GM19351 (cell line): ENCODE data around the gene MACROH2A2.
"Not testable (repeated sequence)": the region's sequence is repeated elsewhere in the genome, so short reads cannot be mapped to it uniquely, and the experiment has no call there.

Experiments
- ATAC-seq: cut with Tn5 transposase; IDR thresholded peaks from one replicate; pipeline ENCODE4 v1.9.1; 2021; ENCODE audit warnings: mild to moderate bottlenecking, moderate library complexity; ENCODE audit not compliant: unreplicated experiment

MACROH2A2 gene

DNA sequence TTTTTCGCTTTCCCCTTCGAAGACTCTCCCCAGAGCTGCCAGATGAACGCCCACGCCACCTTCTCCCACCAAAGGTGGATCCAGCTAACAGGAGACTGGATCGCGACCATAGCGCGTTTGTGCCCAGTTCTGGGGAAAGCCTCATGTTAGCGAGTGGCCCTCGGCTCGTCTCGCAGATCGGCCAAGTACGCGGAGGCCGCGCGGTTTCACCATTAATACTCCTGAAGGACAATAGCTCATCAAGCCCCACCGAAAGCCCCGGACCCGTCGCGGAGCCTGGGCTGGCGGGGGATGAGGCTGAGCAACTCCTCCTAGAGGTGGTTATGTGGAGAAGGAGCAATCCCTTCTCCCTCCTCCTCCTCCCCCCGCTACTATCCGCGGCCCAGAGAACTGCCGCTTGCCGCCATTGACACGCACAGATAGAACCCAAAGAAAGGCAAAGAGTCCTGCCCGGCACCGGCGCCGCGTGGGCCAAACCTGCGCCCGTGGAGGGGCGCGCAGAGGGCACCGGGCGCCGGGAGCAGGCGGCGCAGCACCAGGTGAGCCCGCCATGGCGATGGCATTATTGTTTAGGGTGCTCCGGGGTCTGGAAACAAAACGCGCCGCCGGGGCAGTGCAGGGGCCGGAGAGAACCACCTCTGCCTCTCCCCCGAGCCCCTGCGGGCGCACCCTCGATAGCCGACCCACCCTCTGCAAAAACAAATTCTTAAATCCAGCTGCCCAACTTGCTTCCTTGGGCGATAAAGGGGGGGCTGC is at the start of gene MACROH2A2:
Gene MACROH2A2 (plus strand): TSS at position 385 of the 756 bp plus-strand sequence. CDS start 22,813 bp downstream, outside the sequence.
- no peak for ATAC-seq

- no peak for ATAC-seq
Measured at GRCh38 chr10:70007116-70007820, 45.4 kb upstream of the MACROH2A2 start.

GRCh38 chr10:70031215-70031614 is 21.4 kb upstream of the MACROH2A2 start:
- no peak for ATAC-seq

DNA sequence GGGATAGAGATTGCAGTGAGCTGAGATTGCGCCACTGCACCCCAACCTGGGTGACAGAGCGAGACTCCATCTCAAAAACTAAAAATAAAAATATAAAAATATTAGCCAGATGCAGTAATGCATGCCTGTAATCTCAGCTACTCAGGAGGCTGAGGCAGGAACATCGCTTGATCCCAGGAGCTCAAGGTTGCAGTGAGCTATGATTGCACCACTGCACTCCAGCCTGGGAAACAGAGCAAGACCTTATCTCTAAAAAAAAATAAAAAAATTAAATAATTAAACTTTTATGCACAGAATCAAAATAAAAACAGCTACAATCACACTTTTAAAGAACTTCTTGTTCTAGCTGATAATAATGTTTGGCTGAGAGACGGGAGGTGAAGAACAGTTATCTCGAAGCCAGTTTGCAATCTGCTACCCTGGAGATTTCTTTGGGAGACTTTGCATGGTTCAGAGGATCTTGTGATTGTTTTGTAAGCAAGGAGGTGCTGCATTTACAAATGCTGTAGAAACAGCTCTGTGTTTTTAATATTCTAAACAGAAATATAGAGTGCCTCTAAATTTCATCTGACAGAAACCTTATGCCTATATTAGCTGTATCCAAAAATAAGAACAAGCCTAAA is 19.9 kb upstream of the MACROH2A2 start:
- ATAC-seq, result no peak

- no peak for ATAC-seq
Measured at GRCh38 chr10:70034232-70034631, 18.4 kb upstream of the MACROH2A2 start.

DNA sequence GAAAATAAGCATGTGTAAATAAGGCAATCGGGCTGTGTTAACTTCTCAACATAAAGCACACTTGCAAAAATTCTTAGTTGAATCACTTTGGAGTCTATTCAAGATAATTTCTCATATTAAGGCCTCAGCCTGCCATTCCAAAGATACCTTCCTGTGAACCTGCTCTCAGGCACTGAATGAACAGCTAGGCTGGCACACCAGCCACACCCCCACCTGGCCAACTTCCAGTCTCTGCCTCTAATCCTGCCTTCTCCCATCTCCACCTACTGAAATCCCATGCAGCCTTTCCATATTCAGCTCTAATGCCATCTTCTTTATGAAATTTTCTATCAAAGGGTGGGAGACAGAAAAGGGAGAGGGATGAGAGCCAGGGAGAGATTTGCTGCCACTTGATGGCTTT is 17.1 kb upstream of the MACROH2A2 start:
- ATAC-seq, result no peak

- no peak for ATAC-seq
Measured at GRCh38 chr10:70038923-70039322, 13.7 kb upstream of the MACROH2A2 start.

DNA sequence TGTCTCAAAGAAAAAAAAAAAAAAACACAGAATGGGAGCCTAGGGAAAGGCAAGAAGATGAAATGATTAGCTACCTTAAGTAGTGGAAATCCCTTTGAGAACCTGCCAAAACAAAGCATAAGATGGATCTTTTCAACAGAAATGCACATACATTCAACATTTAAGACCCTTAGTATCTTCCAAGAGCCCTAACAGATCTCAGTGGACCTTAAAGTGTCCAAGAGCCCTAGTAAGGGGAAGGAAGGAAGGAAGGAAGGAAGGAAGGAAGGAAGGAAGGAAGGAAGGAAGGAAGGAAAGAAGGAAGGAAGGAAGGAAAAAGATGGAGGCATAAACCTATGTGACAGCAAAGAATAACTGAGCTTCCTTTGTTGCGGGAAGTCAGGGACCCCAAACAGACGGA is 11.6 kb upstream of the MACROH2A2 start:
- no peak for ATAC-seq

DNA sequence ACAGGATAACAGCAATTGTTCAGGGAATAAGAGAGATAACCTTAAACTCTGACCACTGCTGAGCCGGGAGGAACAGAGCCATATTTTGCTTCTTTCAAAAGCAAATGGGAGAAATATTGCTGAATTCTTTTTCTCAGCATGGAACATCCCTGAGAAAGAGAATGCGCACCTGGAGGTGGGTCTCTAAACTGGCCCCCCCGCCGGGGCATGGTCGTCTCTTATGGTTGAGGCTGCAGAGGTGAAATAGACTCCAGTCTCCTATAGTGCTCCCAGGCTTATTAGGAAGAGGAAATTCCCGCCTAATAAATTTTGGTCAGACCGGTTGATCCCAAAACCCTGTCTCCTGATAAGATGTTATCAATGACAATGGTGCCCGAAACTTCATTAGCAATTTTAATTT is 10.9 kb upstream of the MACROH2A2 start:
- not testable (repeated sequence) for ATAC-seq

DNA sequence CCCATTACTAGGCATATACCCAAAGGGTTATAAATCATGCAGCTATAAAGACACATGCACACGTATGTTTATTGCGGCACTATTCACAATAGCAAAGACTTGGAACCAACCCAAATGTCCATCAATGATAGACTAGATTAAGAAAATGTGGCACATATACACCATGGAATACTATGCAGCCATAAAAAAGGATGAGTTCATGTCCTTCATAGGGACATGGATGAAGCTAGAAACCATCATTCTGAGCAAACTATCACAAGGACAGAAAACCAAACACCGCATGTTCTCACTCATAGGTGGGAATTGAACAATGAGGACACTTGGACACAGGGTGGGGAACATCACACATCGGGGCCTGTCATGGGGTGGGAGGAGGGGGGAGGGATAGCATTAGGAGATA is 5.6 kb upstream of the MACROH2A2 start:
- not testable (repeated sequence) for ATAC-seq

- no peak for ATAC-seq
Measured at GRCh38 chr10:70048030-70048723, 4.5 kb upstream of the MACROH2A2 start.

- ATAC-seq, result no peak
Measured at GRCh38 chr10:70051848-70052247, 798 bp upstream of the MACROH2A2 start.

DNA sequence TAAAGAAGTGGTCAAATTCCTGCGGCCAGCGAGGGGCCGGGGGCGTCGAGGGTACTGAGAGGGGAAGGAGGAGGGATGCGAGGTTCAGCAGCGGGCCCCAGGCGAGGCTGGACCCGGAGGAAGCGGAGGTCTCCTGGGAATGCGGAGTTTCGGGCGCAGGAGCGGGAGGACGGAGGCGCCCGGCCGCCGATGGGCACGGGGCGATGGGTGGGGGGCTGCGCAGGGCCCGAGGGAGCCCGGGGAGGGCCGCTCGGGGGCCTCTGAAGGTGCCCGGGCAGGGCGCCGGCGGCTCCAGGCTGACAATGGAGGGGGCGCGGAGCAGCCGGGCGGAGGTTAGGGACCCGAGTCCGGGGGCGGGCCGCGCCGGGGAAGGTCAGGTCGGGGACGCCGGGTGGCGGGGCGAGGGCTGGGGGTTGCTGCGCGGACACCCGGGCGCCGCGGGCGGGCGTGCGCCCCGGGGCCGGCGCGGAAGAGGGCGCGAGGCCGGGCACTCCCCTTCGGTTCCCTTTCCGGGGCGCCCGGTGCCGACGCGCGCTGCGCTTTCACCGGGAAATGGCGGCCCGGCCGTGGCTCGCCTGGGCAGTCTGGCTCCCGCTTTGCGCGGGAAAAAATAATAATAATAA is 683 bp downstream of the MACROH2A2 start:
- ATAC-seq, result no peak

DNA sequence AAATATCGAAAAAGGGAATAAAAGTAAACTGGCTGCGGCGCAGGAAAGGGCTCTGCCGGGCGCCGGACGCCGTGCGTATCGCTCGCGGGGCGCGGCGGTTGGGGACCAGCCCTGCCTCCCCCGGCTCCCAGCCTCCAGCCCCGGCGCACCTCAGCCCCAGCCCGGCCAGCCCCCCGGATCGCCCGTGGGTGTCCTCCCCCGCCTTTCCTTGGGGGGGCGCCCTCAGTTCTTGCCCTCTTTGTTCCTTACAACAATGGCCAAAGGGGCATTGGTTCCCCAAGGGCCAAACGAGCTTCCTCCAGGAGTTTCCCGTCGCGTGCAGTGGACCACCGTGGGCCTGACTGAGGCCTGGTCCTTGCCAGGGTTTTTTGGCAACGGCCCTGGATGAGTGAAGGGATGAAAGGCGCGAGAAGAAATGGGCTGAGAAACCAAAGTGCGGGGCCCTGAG is 1.2 kb downstream of the MACROH2A2 start:
- no peak for ATAC-seq

- ATAC-seq, result no peak
Measured at GRCh38 chr10:70054902-70055301, 2.3 kb downstream of the MACROH2A2 start.

DNA sequence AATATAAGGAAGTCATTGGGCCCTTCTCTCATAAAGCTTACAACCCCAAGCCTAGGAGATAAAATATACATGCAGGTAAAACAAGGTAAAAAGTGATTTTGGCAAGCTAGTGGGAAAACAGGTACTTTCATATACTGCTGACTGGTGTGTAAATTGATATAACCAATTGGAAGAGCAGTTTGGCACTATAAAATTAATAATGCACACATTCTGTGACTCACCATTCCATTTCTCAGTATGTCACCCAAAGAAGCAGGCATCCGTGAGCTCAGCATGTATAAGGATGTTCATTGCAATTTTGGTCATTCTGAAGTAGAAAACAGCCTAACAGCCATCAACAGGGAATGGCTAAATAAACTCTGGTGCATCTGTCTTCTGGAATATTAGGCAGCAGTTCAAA is 2.9 kb downstream of the MACROH2A2 start:
- no peak for ATAC-seq

DNA sequence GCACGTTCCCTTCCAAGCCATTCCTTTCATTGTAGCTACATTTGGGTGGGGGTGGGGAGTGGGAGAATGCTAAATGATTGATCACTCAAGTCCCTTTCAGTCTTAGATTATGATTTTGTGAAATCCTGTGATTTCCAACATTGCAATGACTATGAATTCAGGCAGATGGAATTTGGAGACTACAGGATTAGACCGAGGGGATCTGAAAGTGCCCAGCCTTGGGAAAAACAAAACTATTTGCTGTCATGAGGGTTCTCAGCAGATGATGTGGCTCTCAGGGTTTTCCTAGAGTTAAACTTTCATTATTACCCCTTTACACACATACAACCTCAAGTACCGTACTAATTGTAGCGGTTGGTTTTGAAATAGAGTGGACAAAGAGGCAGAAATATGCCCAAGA is 4.7 kb downstream of the MACROH2A2 start:
- no peak for ATAC-seq

- no peak for ATAC-seq
Measured at GRCh38 chr10:70060389-70060788, 7.7 kb downstream of the MACROH2A2 start.

GRCh38 chr10:70063418-70064098 is 10.9 kb downstream of the MACROH2A2 start:
- ATAC-seq, result no peak

GRCh38 chr10:70064486-70064885 is 11.8 kb downstream of the MACROH2A2 start:
- no peak for ATAC-seq
